T-helper 17 cell (primary cell): ENCODE data around the gene SRCIN1. TPM values are rescaled to one million over a fixed set of nuclear protein-coding genes. Genes with fewer than 3 reads are reported as not detected.
A peak's percentile ranks its signal among the peaks of the same experiment; 100 is the strongest.

ENCODE experiments used
- ATAC-seq: fragments of 150-1000 bp; cut with Tn5 transposase; 2 replicates; pipeline ENCODE4 v1.10.0; 2021; ENCODE audit warnings: mild to moderate bottlenecking, moderate library complexity
- DNase-seq, 3 donors: peaks; one replicate each; pipeline versions ENCODE4 v3.0.0 to v3.0.0-alpha.2; 2020 to 2021
- H3K9me3 ChIP-seq: one replicate; pipeline ENCODE4 v1.7.0; 2013; ENCODE audit warnings: low read length, mild to moderate bottlenecking; ENCODE audit not compliant: control insufficient read depth, poor library complexity, severe bottlenecking
- H3K27ac Mint-ChIP-seq: one replicate; pipeline ENCODE4 v1.8.0; 2022; ENCODE audit warnings: mild to moderate bottlenecking, moderate library complexity, mixed read lengths
- H3K27me3 Mint-ChIP-seq: one replicate; pipeline ENCODE4 v1.8.0; 2022; ENCODE audit warnings: mixed read lengths
- H3K36me3 Mint-ChIP-seq: one replicate; pipeline ENCODE4 v1.8.0; 2022; ENCODE audit warnings: low read depth, mixed read lengths
- H3K4me1 Mint-ChIP-seq: one replicate; pipeline ENCODE4 v1.8.0; 2022; ENCODE audit warnings: mild to moderate bottlenecking, mixed read lengths
- H3K4me3 Mint-ChIP-seq: one replicate; pipeline ENCODE4 v1.8.0; 2022; ENCODE audit warnings: mild to moderate bottlenecking, moderate library complexity, mixed read lengths
- total RNA-seq, 4 donors: library from RNA in 2 of 4; stranded (reverse) in 2 of 4; gene quantifications; one replicate each; pipeline ENCODE4 v1.2.3 and lab custom pipeline; 2022 to 2026

The SRCIN1 gene
- total RNA-seq, 2 donors from 2014 or later = 0.26 to 0.52 TPM

DNA sequence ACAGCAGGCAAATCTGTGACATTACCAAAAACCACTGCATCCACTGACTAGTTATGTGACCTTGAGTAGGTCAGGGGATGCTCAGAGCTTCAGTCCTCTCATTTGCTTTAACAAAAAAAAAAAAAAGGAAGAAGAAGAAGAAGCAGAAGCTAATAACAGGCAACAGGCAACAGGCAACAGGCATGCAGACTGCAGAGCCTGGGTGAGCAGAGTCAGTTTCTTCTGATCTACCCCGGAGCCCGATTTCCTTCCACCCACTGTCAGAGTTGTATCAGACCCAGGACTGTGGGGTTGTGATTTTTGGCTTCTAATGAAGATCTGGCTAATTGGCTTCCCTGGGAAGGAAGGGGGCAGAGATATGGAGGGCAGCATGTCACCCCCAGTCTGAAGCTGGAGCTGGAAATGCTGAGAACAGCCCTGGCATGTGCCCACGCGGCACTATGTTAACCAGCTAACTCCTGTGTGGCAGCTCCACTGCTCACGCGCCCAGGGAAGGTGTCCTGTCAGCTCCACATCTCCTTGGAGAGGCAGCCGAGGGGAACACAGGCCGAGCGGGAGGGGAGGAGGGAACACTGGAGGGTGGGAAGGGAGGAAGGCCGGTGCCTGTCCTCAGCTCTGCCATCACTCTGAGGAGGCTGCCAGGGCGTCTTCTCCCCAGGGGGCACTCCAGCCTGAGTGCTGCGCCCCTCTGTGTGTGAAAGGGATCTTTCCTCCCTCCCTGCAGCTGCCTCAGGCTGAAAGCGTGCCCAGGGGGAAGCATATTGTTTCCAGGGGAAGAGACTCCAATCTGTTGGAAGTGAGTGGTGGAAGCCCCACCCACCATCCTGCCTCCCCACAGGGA is 17.6 kb downstream of the SRCIN1 start:
- no peaks in the 10 kb centered on the region for H3K9me3 ChIP-seq
- Mint-ChIP-seq H3K36me3 (no peaks in the 10 kb centered on the region), H3K27me3 (peaks cover 92% of the 10 kb centered on the region), H3K4me3 (peak overlapping the region; percentile 56), H3K4me1 (peaks cover 41% of the 10 kb centered on the region), H3K27ac (no peak overlapping the region)
- ATAC-seq (no peak), DNase-seq (no peak)

DNA sequence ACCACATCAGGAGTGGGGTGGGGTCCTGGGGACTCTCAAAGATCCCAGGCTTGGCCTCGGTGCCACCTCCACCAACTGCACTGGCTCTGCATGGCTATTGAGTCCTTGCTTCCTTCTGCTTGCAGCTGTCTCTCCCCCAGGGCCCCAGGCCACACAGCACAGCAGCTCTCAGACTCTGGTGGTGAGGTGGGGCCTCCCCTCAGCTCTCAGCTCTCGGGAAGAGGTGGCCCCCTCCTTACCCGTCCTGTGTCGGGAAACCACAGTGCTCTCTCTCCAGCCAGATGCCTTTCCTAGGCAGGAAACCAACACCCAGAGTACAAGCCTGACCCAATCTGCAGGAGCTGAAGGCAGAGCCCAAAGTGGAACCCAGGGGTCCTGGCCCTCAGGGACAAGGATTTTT is 18.5 kb downstream of the SRCIN1 start:
- H3K27me3 Mint-ChIP-seq = peaks cover 92% of the 10 kb centered on the region
- no peak overlapping the region for H3K4me3 Mint-ChIP-seq
- H3K9me3 ChIP-seq = no peaks in the 10 kb centered on the region
- ATAC-seq (no peak), DNase-seq (no peak)
- H3K27ac Mint-ChIP-seq = no peak overlapping the region
- H3K4me1 Mint-ChIP-seq = peaks cover 32% of the 10 kb centered on the region
- H3K36me3 Mint-ChIP-seq = no peaks in the 10 kb centered on the region

- Mint-ChIP-seq H3K4me3 (no peak overlapping the region), H3K4me1 (peaks cover 28% of the 10 kb centered on the region), H3K27ac (no peak overlapping the region), H3K27me3 (peaks cover 92% of the 10 kb centered on the region), H3K36me3 (no peaks in the 10 kb centered on the region)
- H3K9me3 ChIP-seq = no peaks in the 10 kb centered on the region
- DNase-seq (no peak), ATAC-seq (no peak)
These were observed 19.0 kb downstream of the SRCIN1 start for GRCh38 chr17:38586788-38587187.

GRCh38 chr17:38585918-38586529 is 19.7 kb downstream of the SRCIN1 start:
- Mint-ChIP-seq H3K4me3 (no peak overlapping the region), H3K4me1 (peaks cover 20% of the 10 kb centered on the region), H3K27ac (no peak overlapping the region), H3K27me3 (peaks cover 87% of the 10 kb centered on the region), H3K36me3 (no peaks in the 10 kb centered on the region)
- DNase-seq = no peak
- H3K9me3 ChIP-seq = no peaks in the 10 kb centered on the region
- ATAC-seq = no peak

DNA sequence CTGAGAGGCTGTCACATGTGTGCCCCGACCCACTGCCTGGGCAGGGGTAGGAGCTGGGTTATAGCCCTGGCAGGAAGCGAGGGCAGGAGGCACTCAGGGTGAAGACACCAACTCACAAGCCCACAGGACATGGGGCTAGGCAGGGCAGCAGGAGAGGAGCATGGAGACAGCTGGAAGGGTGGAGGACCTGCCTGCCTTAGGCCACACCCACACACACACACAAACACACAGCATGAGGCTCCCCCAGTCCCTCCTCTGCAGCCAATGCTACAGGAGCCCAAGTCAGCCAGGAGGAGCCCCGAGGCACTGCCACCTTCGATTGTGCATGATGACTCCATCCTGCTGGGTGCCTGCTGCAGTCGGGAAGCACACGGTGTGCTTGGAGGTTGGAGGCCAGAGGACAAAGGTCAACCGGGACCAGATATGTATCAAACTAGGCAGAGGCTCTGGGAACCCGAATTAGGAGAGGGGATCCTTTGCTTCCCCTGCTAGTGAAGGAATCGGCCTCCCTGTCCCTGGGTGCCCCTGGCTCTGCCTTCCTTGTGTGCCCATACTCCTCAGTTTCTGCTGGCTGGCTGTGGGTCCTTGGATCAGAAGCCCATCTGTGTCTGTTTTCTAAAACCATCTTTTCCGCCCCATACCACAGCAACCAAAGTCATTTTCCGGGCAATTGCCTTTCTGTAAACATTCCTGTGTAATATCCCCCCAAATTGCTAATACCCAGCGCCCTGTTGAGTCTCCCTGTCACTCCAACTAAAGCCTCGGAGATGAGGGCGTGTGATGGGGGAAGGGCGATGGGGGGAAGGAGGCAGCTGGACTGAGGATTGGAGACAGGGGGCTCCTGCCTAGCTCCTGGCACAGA is 20.5 kb downstream of the SRCIN1 start:
- peaks cover 87% of the 10 kb centered on the region for H3K27me3 Mint-ChIP-seq
- H3K27ac Mint-ChIP-seq = no peak overlapping the region

DNA sequence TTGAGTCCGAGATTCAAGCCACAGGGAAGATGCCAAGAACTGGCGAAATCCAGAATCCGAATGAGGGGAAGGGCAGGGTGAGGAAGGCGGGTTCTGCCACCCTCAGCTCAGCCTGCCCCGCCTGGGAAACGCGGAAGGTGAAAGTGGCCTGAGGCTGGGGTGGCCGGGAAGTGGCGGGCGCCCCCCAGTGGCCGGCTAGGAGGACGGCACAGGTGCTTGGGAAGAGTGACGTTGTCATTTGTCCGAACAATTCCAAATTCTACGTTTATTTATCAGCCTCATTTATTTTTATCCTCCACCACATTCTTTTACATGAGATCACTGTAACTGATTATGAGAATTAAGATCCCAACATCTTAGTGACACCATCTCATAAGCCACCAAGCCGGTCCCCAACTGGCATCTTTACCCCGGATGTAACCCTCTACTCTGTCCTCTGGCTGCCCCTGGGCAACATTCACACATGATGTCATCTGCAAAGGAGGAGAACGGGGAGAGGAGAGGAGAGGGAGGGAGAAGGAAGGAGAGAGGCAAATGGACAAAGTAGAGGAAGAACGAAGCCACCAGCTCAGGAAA is 21.3 kb downstream of the SRCIN1 start:
- peaks cover 18% of the 10 kb centered on the region for H3K4me1 Mint-ChIP-seq

More for the DNA sequence above, 20.5 kb downstream of the SRCIN1 start:
- ATAC-seq = no peak
- DNase-seq = no peak
- Mint-ChIP-seq H3K4me1 (peaks cover 17% of the 10 kb centered on the region), H3K36me3 (no peaks in the 10 kb centered on the region), H3K4me3 (no peak overlapping the region)
- no peaks in the 10 kb centered on the region for H3K9me3 ChIP-seq

GRCh38 chr17:38583828-38584349 is 21.9 kb downstream of the SRCIN1 start:
- peaks cover 90% of the 10 kb centered on the region for H3K27me3 Mint-ChIP-seq
- H3K9me3 ChIP-seq = no peaks in the 10 kb centered on the region
- H3K27ac Mint-ChIP-seq = no peak overlapping the region
- H3K4me3 Mint-ChIP-seq = peak overlapping the region; percentile 67
- DNase-seq (no peak), ATAC-seq (no peak)
- H3K36me3 Mint-ChIP-seq = peaks cover 2% of the 10 kb centered on the region
- H3K4me1 Mint-ChIP-seq = peaks cover 20% of the 10 kb centered on the region

More for the DNA sequence above, 21.3 kb downstream of the SRCIN1 start:
- ATAC-seq (peak; percentile 82), DNase-seq (peak; percentile 52 to 58 (median 53))
- no peaks in the 10 kb centered on the region for H3K9me3 ChIP-seq
- H3K27me3 Mint-ChIP-seq = peaks cover 90% of the 10 kb centered on the region
- H3K27ac Mint-ChIP-seq = no peak overlapping the region
- H3K4me3 Mint-ChIP-seq = peak overlapping the region; percentile 67
- peaks cover 2% of the 10 kb centered on the region for H3K36me3 Mint-ChIP-seq

DNA sequence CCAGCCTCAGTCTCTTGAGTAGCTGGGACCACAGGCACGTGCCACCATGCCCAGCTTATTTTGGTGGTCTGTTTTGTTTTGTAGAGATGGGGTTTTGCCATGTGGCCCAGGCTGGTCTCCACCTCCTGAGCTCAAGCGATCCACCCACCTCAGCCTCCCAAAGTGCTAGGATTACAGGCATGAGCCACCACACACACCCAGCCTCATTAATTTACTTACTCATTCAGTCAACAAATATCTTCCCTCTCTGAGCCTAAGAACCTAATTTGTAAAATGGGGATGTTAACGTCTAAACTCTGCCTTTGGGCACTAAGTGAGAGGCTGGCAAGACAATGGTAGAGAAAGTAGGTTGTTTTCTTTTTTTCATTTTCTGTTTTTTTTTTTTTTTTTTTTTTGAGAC is 22.6 kb downstream of the SRCIN1 start:
- DNase-seq (no peak), ATAC-seq (no peak)
- H3K9me3 ChIP-seq = no peaks in the 10 kb centered on the region
- Mint-ChIP-seq H3K36me3 (peaks cover 2% of the 10 kb centered on the region), H3K4me3 (no peak overlapping the region), H3K4me1 (peaks cover 18% of the 10 kb centered on the region), H3K27ac (no peak overlapping the region), H3K27me3 (peaks cover 84% of the 10 kb centered on the region)

DNA sequence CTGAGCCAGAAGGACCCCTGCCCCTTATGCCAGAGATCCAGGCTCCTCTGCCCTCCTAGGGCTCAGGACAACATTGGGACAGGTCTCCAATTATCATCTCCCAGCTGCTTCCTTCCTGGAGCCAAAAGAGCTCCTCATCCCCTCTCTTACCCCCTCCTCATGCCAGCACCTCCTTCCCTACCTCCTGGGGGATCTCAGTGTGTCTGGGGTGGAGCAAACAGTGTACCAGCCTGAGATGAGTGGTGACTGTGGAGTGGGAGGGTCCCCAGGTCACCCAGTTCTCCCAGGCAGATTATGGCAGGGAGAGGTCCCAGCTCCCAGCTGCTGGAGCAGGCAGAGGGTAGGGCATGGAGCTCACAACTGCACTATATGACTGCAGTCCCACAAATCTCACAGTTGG is 23.7 kb downstream of the SRCIN1 start:
- Mint-ChIP-seq H3K27ac (no peak overlapping the region), H3K27me3 (peaks cover 84% of the 10 kb centered on the region), H3K4me3 (no peak overlapping the region), H3K36me3 (peaks cover 2% of the 10 kb centered on the region), H3K4me1 (peaks cover 11% of the 10 kb centered on the region)
- no peak for DNase-seq
- no peak for ATAC-seq
- H3K9me3 ChIP-seq = no peaks in the 10 kb centered on the region

DNA sequence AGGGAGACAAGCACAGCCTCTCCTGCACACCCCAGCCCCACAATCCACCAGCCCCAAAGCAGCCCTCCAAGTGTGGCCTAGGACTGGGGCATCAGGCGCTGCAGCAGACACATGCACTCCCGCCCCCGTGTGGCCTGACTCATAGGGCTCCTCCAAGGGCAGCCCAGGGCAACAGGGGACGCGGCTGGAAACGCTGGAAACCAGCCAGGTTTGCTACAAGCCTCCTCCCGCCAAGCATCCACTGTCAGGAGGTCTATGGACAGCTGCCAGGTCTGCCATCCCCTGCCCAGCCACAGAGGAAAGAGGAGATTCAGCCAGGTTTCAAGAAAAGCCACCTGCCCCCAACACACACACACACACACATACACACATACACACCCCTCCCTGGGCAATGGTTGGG is 25.8 kb downstream of the SRCIN1 start:
- Mint-ChIP-seq H3K4me3 (no peak overlapping the region), H3K4me1 (peaks cover 19% of the 10 kb centered on the region), H3K36me3 (peaks cover 14% of the 10 kb centered on the region), H3K27me3 (peaks cover 87% of the 10 kb centered on the region), H3K27ac (peak overlapping the region; percentile 39)
- no peak for ATAC-seq
- DNase-seq = no peak
- no peaks in the 10 kb centered on the region for H3K9me3 ChIP-seq

DNA sequence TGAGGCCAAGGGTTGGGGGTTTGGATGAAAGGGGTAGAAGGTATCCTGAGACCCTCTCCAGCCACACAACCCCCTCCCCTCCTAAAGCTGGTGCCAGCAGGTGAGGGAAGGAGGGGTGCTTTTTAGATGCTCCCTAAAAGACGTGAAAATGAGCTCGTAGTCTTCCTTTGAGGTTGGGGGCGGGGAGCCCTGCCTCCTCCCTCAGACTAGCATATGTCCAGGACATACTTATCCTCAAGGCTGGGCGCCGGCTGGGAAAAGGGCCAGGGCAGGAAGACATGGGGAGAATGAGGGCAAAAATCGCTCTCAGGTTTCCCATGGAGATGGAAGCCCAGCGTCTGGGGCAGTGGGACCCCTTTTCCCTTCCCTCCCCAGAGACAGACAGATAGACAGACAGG is 26.7 kb downstream of the SRCIN1 start:
- Mint-ChIP-seq H3K27me3 (peaks cover 87% of the 10 kb centered on the region), H3K27ac (no peak overlapping the region), H3K4me1 (peaks cover 14% of the 10 kb centered on the region), H3K4me3 (no peak overlapping the region), H3K36me3 (peaks cover 16% of the 10 kb centered on the region)
- ATAC-seq (no peak), DNase-seq (no peak)
- H3K9me3 ChIP-seq = no peaks in the 10 kb centered on the region

GRCh38 chr17:38578229-38579082 is 27.3 kb downstream of the SRCIN1 start:
- no peak for ATAC-seq
- H3K4me3 Mint-ChIP-seq = peak overlapping the region; percentile 39
- H3K27ac Mint-ChIP-seq = no peak overlapping the region

More at GRCh38 chr17:38578229-38579082, 27.3 kb downstream of the SRCIN1 start:
- no peaks in the 10 kb centered on the region for H3K9me3 ChIP-seq
- Mint-ChIP-seq H3K4me1 (peaks cover 16% of the 10 kb centered on the region), H3K27me3 (peaks cover 88% of the 10 kb centered on the region), H3K36me3 (peaks cover 18% of the 10 kb centered on the region)
- no peak for DNase-seq
